GM12878 (cell line): Measurements from ENCODE around the gene SLC11A1. TPM values are rescaled to one million over a fixed set of nuclear protein-coding genes. Genes with fewer than 3 reads are reported as not detected.

Experiments
- ATAC-seq: fragments of 200-7000 bp; cut with Tn5 transposase; 3 replicates; pipeline ENCODE4 v1.9.1; 2020; ENCODE audit warnings: mild to moderate bottlenecking, moderate library complexity
- BruUV-seq: library from RNA; stranded (reverse); fragments of 400-500 nt; replicated peaks from 2 replicates; lab custom pipeline; 2021; lab: Mats Ljungman, UMichigan
- CTCF ChIA-PET: fragments of 300-600 bp; sonication (Branson Sonifier 250); formaldehyde crosslinking; extraction: SDS; loops from one replicate; lab custom pipeline; 2021; ENCODE audit warnings: inconsistent platforms; lab: Yijun Ruan, JAX
- POLR2A ChIA-PET: fragments of 350-600 bp; formaldehyde crosslinking; extraction: SDS; loops from one replicate; lab custom pipeline; 2021; ENCODE audit warnings: inconsistent platforms; lab: Charles Lee
- RAD21 ChIA-PET: fragments of 300-600 bp; sonication (Branson Sonifier 250); formaldehyde crosslinking; loops from one replicate; lab custom pipeline; 2023; ENCODE audit warnings: antibody characterized with exemption; ENCODE audit not compliant: unreplicated experiment; lab: Charles Lee
- SMC1A ChIA-PET: fragments of 300-600 bp; sonication (Branson Sonifier 250); formaldehyde crosslinking; loops from one replicate; lab custom pipeline; 2023; ENCODE audit not compliant: unreplicated experiment, uncharacterized antibody; lab: Charles Lee
- DNase-seq: peaks from one replicate; pipeline ENCODE4 v3.0.0-alpha.2; 2011; ENCODE audit warnings: low read depth, low spot score
- FAIRE-seq: peaks from 3 replicates; lab custom pipeline; 2011; peaks lifted over from hg19 to GRCh38; lab: Jason Lieb, UNC
- H2AFZ ChIP-seq: 2 replicates; pipeline ENCODE4 v1.6.0; 2011; ENCODE audit warnings: low read depth, low read length, control low read depth; ENCODE audit not compliant: control insufficient read depth
- H3K27ac ChIP-seq: 2 replicates; pipeline ENCODE4 v1.5.1; 2011; ENCODE audit warnings: control low read depth; ENCODE audit not compliant: control insufficient read depth, insufficient read depth
- H3K27me3 ChIP-seq, 2 experiments: replicated peaks in 1 of 2; 2 replicates each; pipeline versions ENCODE4 v1.6.0 to v1.6.1; 2011; ENCODE audit warnings: low read length in 1 of 2; ENCODE audit not compliant: control insufficient read depth in 2 of 2, insufficient read depth in 2 of 2
- H3K36me3 ChIP-seq, 2 experiments: 2 replicates each; pipeline ENCODE4 v1.5.1; 2011; ENCODE audit warnings: low read length in 1 of 2; ENCODE audit not compliant: control insufficient read depth in 2 of 2, insufficient read depth in 2 of 2
- H3K4me1 ChIP-seq: 2 replicates; pipeline ENCODE4 v1.6.1; 2011; ENCODE audit warnings: mild to moderate bottlenecking, low read length, moderate library complexity, mixed read lengths; ENCODE audit not compliant: control insufficient read depth, insufficient read depth
- H3K4me2 ChIP-seq: 2 replicates; pipeline ENCODE4 v1.6.0; 2011; ENCODE audit warnings: control low read depth; ENCODE audit not compliant: control insufficient read depth, insufficient read depth
- H3K4me3 ChIP-seq: fragments of 200-600 bp; sonication (generic); 2 replicates; pipeline ENCODE4 v1.5.1; 2016
- H3K79me2 ChIP-seq: 2 replicates; pipeline ENCODE4 v1.6.0; 2011; ENCODE audit warnings: low read length; ENCODE audit not compliant: control insufficient read depth, insufficient read depth
- H3K9ac ChIP-seq: 2 replicates; pipeline ENCODE4 v1.8.0; 2011; ENCODE audit warnings: low read length, control low read depth, mixed read lengths; ENCODE audit not compliant: control insufficient read depth, insufficient read depth
- H3K9me3 ChIP-seq: replicated peaks from 3 replicates; pipeline ENCODE4 v1.5.1; 2011; ENCODE audit warnings: mild to moderate bottlenecking, low read length; ENCODE audit not compliant: control insufficient read depth, insufficient read depth
- H4K20me1 ChIP-seq: 2 replicates; pipeline ENCODE4 v1.6.0; 2011; ENCODE audit not compliant: control insufficient read depth, insufficient read depth
- BCLAF1 ChIP-seq: fragments of 450-650 bp; IDR thresholded peaks from 2 replicates; pipeline ENCODE4 v1.6.1; 2017; ENCODE audit warnings: antibody characterized with exemption, mild to moderate bottlenecking, moderate library complexity
- GABPA ChIP-seq: IDR thresholded peaks from 2 replicates; pipeline ENCODE4 v1.6.1; 2014; ENCODE audit warnings: antibody characterized with exemption, low read depth, mild to moderate bottlenecking, inconsistent platforms
- HDAC2 ChIP-seq: fragments of 200-600 bp; sonication (generic); IDR thresholded peaks from 2 replicates; pipeline ENCODE4 v1.6.1; 2017
- MTA3 ChIP-seq: IDR thresholded peaks from 2 replicates; pipeline ENCODE4 v1.6.1; 2012; ENCODE audit warnings: low read length, inconsistent platforms, borderline replicate concordance
- SMARCA5 ChIP-seq: fragments of 450-650 bp; IDR thresholded peaks from 2 replicates; pipeline ENCODE4 v1.6.1; 2017; ENCODE audit warnings: mild to moderate bottlenecking
- TCF7 ChIP-seq: IDR thresholded peaks from 2 replicates; pipeline ENCODE4 v1.6.1; 2014; ENCODE audit warnings: antibody characterized with exemption, borderline replicate concordance
- WGBS: methylation state at CpG from one replicate; pipeline ENCODE4 v1.1.6; 2016; ENCODE audit warnings: low lambda C conversion rate; ENCODE audit not compliant: insufficient replicate concordance, insufficient coverage; ENCODE audit errors: missing lambda C conversion rate; 5-methylcytosine and 5-hydroxymethylcytosine counted together
- in situ Hi-C: fragments of 300-500 bp; cut with MboI; formaldehyde crosslinking; loops from 9 replicates; pipeline ENCODE4 v1.14.3; 2018; ENCODE audit warnings: mixed read lengths
- intact Hi-C: fragments of 100-400 bp; cut with micrococcal nuclease; formaldehyde crosslinking; loops from one replicate; pipeline ENCODE4 v1.14.2; 2022; ENCODE audit not compliant: unreplicated experiment
- polyA plus RNA-seq, 11 experiments: library from polyadenylated mRNA; depleted of rRNA in 4 of 11; unstranded in 6 of 11; stranded (reverse) in 5 of 11; fragments of >200 nt; fragmentation: Nextera tagmentation in 4 of 11; fragmentation: Illumina TruSeq in 1 of 11; extraction: Ambion mirVana in 4 of 11; extraction: Trizol in 1 of 11; gene quantifications; 1 replicate in 1 of 11; 2 replicates in 10 of 11; pipeline versions ENCODE4 v1.2.1 to v1.2.3, GENCODE V29; 2011 to 2016; ENCODE audit warnings: inconsistent platforms in 2 of 11, missing spikeins in 2 of 11, low read depth in 1 of 11
- total RNA-seq, 4 experiments: library from RNA; depleted of rRNA in 3 of 4; stranded (reverse); fragments of >200 nt in 3 of 4; fragmentation: Illumina TruSeq in 1 of 4; extraction: Trizol in 1 of 4; gene quantifications; 2 replicates each; pipeline versions ENCODE4 v1.2.1 to v1.2.3, GENCODE V29; 2013 to 2021
- TF ChIP-seq, protein P1 (sequence below): IDR thresholded peaks from 2 replicates; pipeline ENCODE4 v1.6.1; 2011; ENCODE audit warnings: mild to moderate bottlenecking, low read depth, low read length, moderate library complexity; ENCODE audit not compliant: insufficient replicate concordance
- TF ChIP-seq, protein P2 (sequence below): IDR thresholded peaks from 2 replicates; pipeline ENCODE4 v1.6.1; 2012; ENCODE audit warnings: low read depth, low read length, improper control_type of control experiment
- TF ChIP-seq, protein P3 (sequence below): IDR thresholded peaks from 2 replicates; pipeline ENCODE4 v1.6.1; 2011; ENCODE audit warnings: borderline replicate concordance, low read depth, mild to moderate bottlenecking, moderate library complexity, low read length; ENCODE audit not compliant: insufficient read depth, poor library complexity, severe bottlenecking

The SLC11A1 gene
- total and polyA plus RNA-seq, 10 of the 15 experiments (the other 5 are each of a cell fraction or from before 2014, with no cell fraction given): 0.03 to 0.38 (median 0.12) TPM

DNA sequence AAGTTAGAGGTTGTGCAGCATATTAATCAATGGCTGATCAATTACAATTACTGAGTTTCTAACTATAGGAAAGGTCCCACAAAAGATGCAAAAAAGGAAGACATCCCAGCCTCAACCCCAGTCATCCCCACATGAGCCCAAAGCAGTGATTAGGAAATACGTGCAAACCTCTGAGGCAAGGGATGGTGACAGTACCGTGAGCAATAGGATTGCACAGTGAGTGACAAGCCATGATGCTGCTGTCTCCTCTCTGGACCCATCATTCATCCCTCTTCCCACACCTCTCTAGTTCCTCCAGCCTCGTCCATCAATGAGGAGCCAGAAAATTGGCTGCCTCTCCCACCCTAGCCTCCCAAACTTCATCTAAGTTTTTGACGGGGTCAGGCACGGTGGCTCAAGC, 4.0 kb upstream of the SLC11A1 start:
- SMC1A ChIA-PET: interaction anchor here (0.6 to 0.9 kb wide), 2 partner anchors 47 to 97 kb away, joined by 3 to 4 read pairs; no protein-coding TSS in a partner anchor
- FAIRE-seq (no peak), ATAC-seq (no peak), DNase-seq (no peak)
- Histone ChIP-seq H3K79me2 (no peaks in the 10 kb centered on the region), H3K4me2 (no peak overlapping the region), H2AFZ (no peak overlapping the region), H3K9ac (no peak overlapping the region), H3K4me3 (no peak overlapping the region), H3K27ac (no peak overlapping the region), H3K9me3 (no peaks in the 10 kb centered on the region), H4K20me1 (no peaks in the 10 kb centered on the region), H3K36me3 (no peaks in the 10 kb centered on the region), H3K4me1 (no peaks in the 10 kb centered on the region), H3K27me3 (no peaks in the 10 kb centered on the region; a peak in 1 of 4 replicates)
- WGBS: 77% methylated on average over 5 of the region's 5 CpGs
- RAD21 ChIA-PET: no interaction called here
- CTCF ChIA-PET: interaction anchor here (0.6 kb wide), 1 partner anchor 14 kb away, joined by 4 read pairs; no protein-coding TSS in a partner anchor
- intact Hi-C loops (no loop called here), in situ Hi-C loops (loop anchor here (25.0 kb wide), 1 partner anchor 91 kb away; the partner anchor contains the start of gene TMBIM1)
- POLR2A ChIA-PET: no interaction called here
- no TSS peak for BruUV-seq
- TF ChIP-seq SMARCA5 (no peak), MTA3 (no peak), BCLAF1 (no peak), HDAC2 (no peak), TCF7 (no peak), GABPA (no peak)
- TF ChIP-seq, protein P1, sequence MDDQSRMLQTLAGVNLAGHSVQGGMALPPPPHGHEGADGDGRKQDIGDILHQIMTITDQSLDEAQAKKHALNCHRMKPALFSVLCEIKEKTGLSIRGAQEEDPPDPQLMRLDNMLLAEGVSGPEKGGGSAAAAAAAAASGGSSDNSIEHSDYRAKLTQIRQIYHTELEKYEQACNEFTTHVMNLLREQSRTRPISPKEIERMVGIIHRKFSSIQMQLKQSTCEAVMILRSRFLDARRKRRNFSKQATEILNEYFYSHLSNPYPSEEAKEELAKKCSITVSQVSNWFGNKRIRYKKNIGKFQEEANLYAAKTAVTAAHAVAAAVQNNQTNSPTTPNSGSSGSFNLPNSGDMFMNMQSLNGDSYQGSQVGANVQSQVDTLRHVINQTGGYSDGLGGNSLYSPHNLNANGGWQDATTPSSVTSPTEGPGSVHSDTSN: peak; percentile 9
- TF ChIP-seq, protein P2, sequence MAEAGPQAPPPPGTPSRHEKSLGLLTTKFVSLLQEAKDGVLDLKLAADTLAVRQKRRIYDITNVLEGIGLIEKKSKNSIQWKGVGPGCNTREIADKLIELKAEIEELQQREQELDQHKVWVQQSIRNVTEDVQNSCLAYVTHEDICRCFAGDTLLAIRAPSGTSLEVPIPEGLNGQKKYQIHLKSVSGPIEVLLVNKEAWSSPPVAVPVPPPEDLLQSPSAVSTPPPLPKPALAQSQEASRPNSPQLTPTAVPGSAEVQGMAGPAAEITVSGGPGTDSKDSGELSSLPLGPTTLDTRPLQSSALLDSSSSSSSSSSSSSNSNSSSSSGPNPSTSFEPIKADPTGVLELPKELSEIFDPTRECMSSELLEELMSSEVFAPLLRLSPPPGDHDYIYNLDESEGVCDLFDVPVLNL: no peak
- TF ChIP-seq, protein P3, sequence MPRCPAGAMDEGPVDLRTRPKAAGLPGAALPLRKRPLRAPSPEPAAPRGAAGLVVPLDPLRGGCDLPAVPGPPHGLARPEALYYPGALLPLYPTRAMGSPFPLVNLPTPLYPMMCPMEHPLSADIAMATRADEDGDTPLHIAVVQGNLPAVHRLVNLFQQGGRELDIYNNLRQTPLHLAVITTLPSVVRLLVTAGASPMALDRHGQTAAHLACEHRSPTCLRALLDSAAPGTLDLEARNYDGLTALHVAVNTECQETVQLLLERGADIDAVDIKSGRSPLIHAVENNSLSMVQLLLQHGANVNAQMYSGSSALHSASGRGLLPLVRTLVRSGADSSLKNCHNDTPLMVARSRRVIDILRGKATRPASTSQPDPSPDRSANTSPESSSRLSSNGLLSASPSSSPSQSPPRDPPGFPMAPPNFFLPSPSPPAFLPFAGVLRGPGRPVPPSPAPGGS: peak; percentile 87
